Heart left ventricle (tissue), 13 donors: ENCODE measurements around the gene P2RX7.

Source experiments
- CTCF ChIP-seq, 12 donors: fragments of 200-600 bp; sonication (generic) in 4 of 12; IDR thresholded peaks; one replicate each; pipeline versions ENCODE4 v1.5.0 to v1.8.0; 2018 to 2022; ENCODE audit warnings: antibody characterized with exemption in 12 of 12, mild to moderate bottlenecking in 5 of 12
- POLR2A ChIP-seq, 2 donors: fragments of 450-650 bp; IDR thresholded peaks; one replicate each; pipeline ENCODE4 v1.6.1; 2017; ENCODE audit warnings: antibody characterized with exemption in 2 of 2, mild to moderate bottlenecking in 2 of 2, moderate library complexity in 2 of 2
- donor health status: ischemic (EF 13 %, LVEDD 7.1; RV severe dilation, severe dysfunction).
- donor health status: DM: no; HTN: yes; CAD: no.
- donor health status: DM: no; HTN: no; CAD: no.
- donor health status: ischemic (EF 25% LVEDD 6.9; RV normal size, moderate dysfunction).
- donor health status: ischemic (EF 25% LVEDD 5.7; RV mildly dilated, moderate dysfunction).
- donor health status: ischemic (EF 35%, LVEDD 5.7; RV mildly dilated, moderate dysfunction).
- donor health status: nonischemic (EF 11% LVEDD 7.7; RV severe dilation, severe dysfunction).
- donor health status: DM: yes; HTN: yes; CAD: no.
- donor health status: PGD.
- donor health status: ischemic (EF 29% LVEDD 5.4; RV normal size, mild dysfunction).
- donor health status: nonischemic (EF 23%, LVEDD 6.1; RV moderate dilation, normal function).

- no peak for TF ChIP-seq POLR2A (IDR thresholded peaks at IDR 0.05)
- TF ChIP-seq CTCF (IDR thresholded peaks at IDR 0.05), result no peak
Measured at GRCh38 chr12:121223292-121224285, 90.9 kb downstream of the P2RX7 start.
